ENCODE measurements around the gene SIGLEC7. TPM values are rescaled to one million over a fixed set of nuclear protein-coding genes. Genes with fewer than 3 reads are reported as not detected.

SIGLEC7 gene
- total RNA-seq, 4 donors from 2014 or later = 1.9 to 10.7 (median 6.3) TPM

GRCh38 chr19:51129716-51130115 lies 12.4 kb upstream of the SIGLEC7 start:
- TF ChIP-seq CTCF (IDR thresholded peaks at IDR 0.05) = no peak
- ATAC-seq (ENCODE audit: low FRiP score) (no peak), DNase-seq (ENCODE audit: low spot score) (no peak)

- no peak for TF ChIP-seq CTCF (IDR thresholded peaks at IDR 0.05)
- ATAC-seq (ENCODE audit: low FRiP score) (peak; percentile 58), DNase-seq (ENCODE audit: low spot score) (no peak)
Observed at GRCh38 chr19:51131780-51132680, 10.1 kb upstream of the SIGLEC7 start.

- DNase-seq (ENCODE audit: low spot score) (no peak), ATAC-seq (ENCODE audit: low FRiP score) (no peak)
- TF ChIP-seq CTCF (IDR thresholded peaks at IDR 0.05) = no peak
Observed at GRCh38 chr19:51135004-51135403, 7.1 kb upstream of the SIGLEC7 start.

GRCh38 chr19:51135986-51136762 lies 5.9 kb upstream of the SIGLEC7 start:
- TF ChIP-seq CTCF (IDR thresholded peaks at IDR 0.05) = no peak
- DNase-seq (ENCODE audit: low spot score) = no peak
- no peak for ATAC-seq (ENCODE audit: low FRiP score)

GRCh38 chr19:51136851-51137551 lies 5.1 kb upstream of the SIGLEC7 start:
- DNase-seq (ENCODE audit: low spot score) = no peak
- no peak for ATAC-seq (ENCODE audit: low FRiP score)
- TF ChIP-seq CTCF (IDR thresholded peaks at IDR 0.05) = no peak

- no peak for ATAC-seq (ENCODE audit: low FRiP score)
- no peak for DNase-seq (ENCODE audit: low spot score)
- TF ChIP-seq CTCF (IDR thresholded peaks at IDR 0.05) = no peak
Observed at GRCh38 chr19:51137792-51138425, 4.2 kb upstream of the SIGLEC7 start.

Measured in omental fat pad (tissue), 4 donors.